ENCODE measurements around the gene BEGAIN. TPM values are rescaled to one million over a fixed set of nuclear protein-coding genes. Genes with fewer than 3 reads are reported as not detected.

Gene BEGAIN
- total and polyA plus RNA-seq, 2 of the 8 experiments (the other 6 are each of a cell fraction or from before 2014, with no cell fraction given), result 2.9 to 3.0 TPM

GRCh38 chr14:100604709-100605108, 17.5 kb upstream of the BEGAIN start:
- no peak overlapping the region for H2AFZ ChIP-seq (ENCODE audit: low read length)
- no peak overlapping the region for H3K56ac ChIP-seq (replicated peaks; ENCODE audit: insufficient read length, low read depth, low read length)
- FAIRE-seq, result no peak
- H3K4me2 ChIP-seq (ENCODE audit: insufficient read depth in 1 of 2, low read depth in 2 of 2, low read length in 2 of 2), result no peak overlapping the region
- H3K9ac ChIP-seq (replicated peaks in 1 of 4; ENCODE audit: extremely low read depth in 1 of 4, low read depth in 3 of 4, low read length in 3 of 4), result no peak overlapping the region
- no peaks in the 10 kb centered on the region; a peak in 1 of 7 replicates for H3K4me1 ChIP-seq (replicated peaks in 1 of 4; ENCODE audit: control insufficient read depth in 3 of 4, insufficient read depth in 4 of 4, low read length in 3 of 4)
- H2BK5ac ChIP-seq (ENCODE audit: low read depth, low read length), result no peak overlapping the region
- H4K5ac ChIP-seq (ENCODE audit: insufficient read length, low read depth, low read length), result no peak overlapping the region
- H4K8ac ChIP-seq (ENCODE audit: extremely low read depth, insufficient read depth, low read length), result no peak overlapping the region
- no peak overlapping the region for H3K4ac ChIP-seq (replicated peaks; ENCODE audit: insufficient read length, low read depth, low read length)
- H3K27me3 ChIP-seq (replicated peaks in 1 of 4; ENCODE audit: control insufficient read depth in 3 of 4, extremely low read depth in 1 of 4, insufficient read depth in 3 of 4, low read length in 3 of 4), result no peaks in the 10 kb centered on the region; a peak in 2 of 7 replicates
- H2BK12ac ChIP-seq (ENCODE audit: low read depth, low read length), result no peak overlapping the region
- H2BK15ac ChIP-seq (ENCODE audit: low read length), result no peak overlapping the region
- no peaks in the 10 kb centered on the region for H3K36me3 ChIP-seq (ENCODE audit: control insufficient read depth in 2 of 4, insufficient read depth in 4 of 4, low read length in 3 of 4)
- H3K4me3 ChIP-seq (ENCODE audit: extremely low read depth in 1 of 4, insufficient read depth in 2 of 4, low read depth in 3 of 4, low read length in 4 of 4), result no peak overlapping the region
- no peak overlapping the region for H4K91ac ChIP-seq (replicated peaks; ENCODE audit: insufficient read length, low read length)
- WGBS, 2 experiments (ENCODE audit: extremely low coverage in 1 of 2, insufficient coverage in 1 of 2, insufficient read length in 1 of 2, insufficient replicate concordance in 2 of 2, low coverage in 1 of 2, low lambda C conversion rate in 2 of 2, missing lambda C conversion rate in 1 of 2), result 90% methylated on average over 22 of the region's 24 CpGs; no CpG with 5 or more reads in 1 of the 2 experiments
- DNase-seq (ENCODE audit: low read depth in 1 of 2, low spot score in 2 of 2), result no peak
- H3K23me2 ChIP-seq (ENCODE audit: low read depth, low read length), result peaks cover 2% of the 10 kb centered on the region; the same call in 1 of the 2 replicates
- no peak overlapping the region for H2AK5ac ChIP-seq (ENCODE audit: low read depth, low read length)
- no peak overlapping the region for H3K14ac ChIP-seq (ENCODE audit: insufficient read length)
- POLR2A ChIA-PET (ENCODE audit: partially characterized antibody), result no interaction called here
- no peak overlapping the region for H2BK20ac ChIP-seq (ENCODE audit: low read length)
- no peaks in the 10 kb centered on the region for H4K20me1 ChIP-seq (replicated peaks in 1 of 2; ENCODE audit: control insufficient read depth in 1 of 2, insufficient read depth in 2 of 2, low read length in 2 of 2)
- H3K23ac ChIP-seq (ENCODE audit: insufficient read length), result no peak overlapping the region
- no peaks in the 10 kb centered on the region for H3K79me1 ChIP-seq (ENCODE audit: low read depth, low read length)
- CTCF ChIA-PET (ENCODE audit: partially characterized antibody), result interaction anchor here (0.9 to 2.0 kb wide), 2 partner anchors 41 to 296 kb away, joined by 3 to 6 read pairs; no protein-coding TSS in a partner anchor
- no peak overlapping the region for H2BK120ac ChIP-seq (replicated peaks; ENCODE audit: low read depth, low read length)
- H3K27ac ChIP-seq (ENCODE audit: low read depth, low read length), result no peak overlapping the region
- H3K79me2 ChIP-seq (ENCODE audit: control insufficient read depth in 1 of 2, insufficient read depth in 2 of 2, low read length in 2 of 2), result no peaks in the 10 kb centered on the region
- H3K18ac ChIP-seq (ENCODE audit: extremely low read depth, low read length), result no peak overlapping the region
- H3K9me3 ChIP-seq (ENCODE audit: insufficient read depth in 2 of 2, low read depth in 1 of 2, low read length in 1 of 2), result no peaks in the 10 kb centered on the region
- TF ChIP-seq RAD21 (IDR thresholded peaks at IDR 0.05 in 1 of 2, conservative IDR thresholded peaks at IDR 0.05 in 1 of 2; ENCODE audit: low read depth in 2 of 2, low read length in 2 of 2), result no peak
- no peak for TF ChIP-seq USF2 (IDR thresholded peaks at IDR 0.05; ENCODE audit: low read length)
- TF ChIP-seq KDM4A (IDR thresholded peaks at IDR 0.05; ENCODE audit: low read depth, low read length, severe bottlenecking), result no peak
- no peak for TF ChIP-seq SP4 (IDR thresholded peaks at IDR 0.05; ENCODE audit: low read length)
- TF ChIP-seq ATF2 (IDR thresholded peaks at IDR 0.05; ENCODE audit: low read length), result no peak
- TF ChIP-seq ZNF274 (IDR thresholded peaks at IDR 0.05; ENCODE audit: borderline replicate concordance, extremely low read depth, low read length), result no peak
- no peak for TF ChIP-seq RBBP5 (IDR thresholded peaks at IDR 0.05; ENCODE audit: borderline replicate concordance, low read depth, low read length)
- TF ChIP-seq EGR1 (IDR thresholded peaks at IDR 0.05; ENCODE audit: borderline replicate concordance, low read depth, low read length), result no peak
- no peak for TF ChIP-seq CTBP2 (IDR thresholded peaks at IDR 0.05; ENCODE audit: borderline replicate concordance, insufficient read depth, insufficient read length, low read length)
- TF ChIP-seq SIRT6 (IDR thresholded peaks at IDR 0.05; ENCODE audit: low read length), result no peak

Data from H1 (cell line).